ENCODE results near the gene SCLY.

DNA sequence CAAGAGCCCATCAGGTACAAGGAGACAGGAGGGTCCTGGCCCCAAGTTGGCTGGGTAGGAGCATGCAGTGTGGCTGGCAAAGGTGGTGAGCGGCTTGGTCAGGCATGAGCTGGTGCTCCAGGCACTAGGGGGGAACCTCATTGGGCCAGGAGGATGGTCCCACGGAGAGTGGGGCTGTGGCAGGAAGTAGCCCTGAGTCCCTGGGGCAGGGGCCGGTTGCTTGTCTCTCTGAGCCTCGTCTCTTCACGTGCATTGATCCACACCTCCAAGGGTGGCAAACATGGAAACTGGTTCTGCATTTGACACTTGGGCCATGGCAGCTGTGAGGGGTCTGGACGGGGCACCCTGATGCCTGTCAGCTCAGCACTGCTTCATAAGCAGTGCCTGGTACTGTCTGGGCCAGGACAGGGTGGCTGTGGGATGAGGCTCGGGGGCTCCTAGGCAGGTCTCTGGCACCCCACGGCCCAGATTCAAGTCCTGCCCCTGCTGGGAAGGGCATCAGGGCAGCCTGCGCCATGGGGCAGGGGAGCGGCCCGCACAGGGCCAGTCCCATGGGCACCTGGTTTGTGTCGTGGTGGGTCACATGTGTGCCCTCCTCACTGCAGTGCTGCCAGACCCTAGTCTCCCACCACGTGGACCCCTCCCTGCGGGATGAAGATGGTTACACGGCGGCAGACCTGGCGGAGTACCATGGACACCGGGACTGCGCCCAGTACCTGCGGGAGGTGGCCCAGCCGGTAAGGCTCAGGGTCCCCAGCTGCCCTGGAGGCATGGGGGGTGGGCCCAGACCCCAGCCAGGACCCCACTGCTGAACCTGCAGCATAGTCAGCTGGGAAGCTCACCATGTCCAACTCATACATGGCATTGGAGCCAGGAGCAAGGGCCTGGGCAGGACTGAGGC lies 55.7 kb downstream of the SCLY start:
- TF ChIP-seq CHD4 (IDR thresholded peaks at IDR 0.05; ENCODE audit: borderline replicate concordance) = no peak
- TF ChIP-seq, protein P1, sequence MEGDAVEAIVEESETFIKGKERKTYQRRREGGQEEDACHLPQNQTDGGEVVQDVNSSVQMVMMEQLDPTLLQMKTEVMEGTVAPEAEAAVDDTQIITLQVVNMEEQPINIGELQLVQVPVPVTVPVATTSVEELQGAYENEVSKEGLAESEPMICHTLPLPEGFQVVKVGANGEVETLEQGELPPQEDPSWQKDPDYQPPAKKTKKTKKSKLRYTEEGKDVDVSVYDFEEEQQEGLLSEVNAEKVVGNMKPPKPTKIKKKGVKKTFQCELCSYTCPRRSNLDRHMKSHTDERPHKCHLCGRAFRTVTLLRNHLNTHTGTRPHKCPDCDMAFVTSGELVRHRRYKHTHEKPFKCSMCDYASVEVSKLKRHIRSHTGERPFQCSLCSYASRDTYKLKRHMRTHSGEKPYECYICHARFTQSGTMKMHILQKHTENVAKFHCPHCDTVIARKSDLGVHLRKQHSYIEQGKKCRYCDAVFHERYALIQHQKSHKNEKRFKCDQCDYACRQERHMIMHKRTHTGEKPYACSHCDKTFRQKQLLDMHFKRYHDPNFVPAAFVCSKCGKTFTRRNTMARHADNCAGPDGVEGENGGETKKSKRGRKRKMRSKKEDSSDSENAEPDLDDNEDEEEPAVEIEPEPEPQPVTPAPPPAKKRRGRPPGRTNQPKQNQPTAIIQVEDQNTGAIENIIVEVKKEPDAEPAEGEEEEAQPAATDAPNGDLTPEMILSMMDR (IDR thresholded peaks at IDR 0.05) = no peak
- TF ChIP-seq HEYL (CRISPR knock-in tag; IDR thresholded peaks at IDR 0.05) = no peak
- no peak for TF ChIP-seq RCOR1 (IDR thresholded peaks at IDR 0.05; ENCODE audit: low read depth, low read length)
- no peak for TF ChIP-seq POLR2AphosphoS2 (conservative IDR thresholded peaks at IDR 0.05; ENCODE audit: low read length)
- no peak for TF ChIP-seq POLR2A (IDR thresholded peaks at IDR 0.05; ENCODE audit: low read length)
- no peak for TF ChIP-seq RFX5 (IDR thresholded peaks at IDR 0.05)
- no peak for TF ChIP-seq CHD2 (IDR thresholded peaks at IDR 0.05; ENCODE audit: low read length, partially characterized antibody)
- TF ChIP-seq, protein P2, sequence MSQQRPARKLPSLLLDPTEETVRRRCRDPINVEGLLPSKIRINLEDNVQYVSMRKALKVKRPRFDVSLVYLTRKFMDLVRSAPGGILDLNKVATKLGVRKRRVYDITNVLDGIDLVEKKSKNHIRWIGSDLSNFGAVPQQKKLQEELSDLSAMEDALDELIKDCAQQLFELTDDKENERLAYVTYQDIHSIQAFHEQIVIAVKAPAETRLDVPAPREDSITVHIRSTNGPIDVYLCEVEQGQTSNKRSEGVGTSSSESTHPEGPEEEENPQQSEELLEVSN (IDR thresholded peaks at IDR 0.05; ENCODE audit: borderline replicate concordance, low read depth) = no peak
- TF ChIP-seq, protein P3, sequence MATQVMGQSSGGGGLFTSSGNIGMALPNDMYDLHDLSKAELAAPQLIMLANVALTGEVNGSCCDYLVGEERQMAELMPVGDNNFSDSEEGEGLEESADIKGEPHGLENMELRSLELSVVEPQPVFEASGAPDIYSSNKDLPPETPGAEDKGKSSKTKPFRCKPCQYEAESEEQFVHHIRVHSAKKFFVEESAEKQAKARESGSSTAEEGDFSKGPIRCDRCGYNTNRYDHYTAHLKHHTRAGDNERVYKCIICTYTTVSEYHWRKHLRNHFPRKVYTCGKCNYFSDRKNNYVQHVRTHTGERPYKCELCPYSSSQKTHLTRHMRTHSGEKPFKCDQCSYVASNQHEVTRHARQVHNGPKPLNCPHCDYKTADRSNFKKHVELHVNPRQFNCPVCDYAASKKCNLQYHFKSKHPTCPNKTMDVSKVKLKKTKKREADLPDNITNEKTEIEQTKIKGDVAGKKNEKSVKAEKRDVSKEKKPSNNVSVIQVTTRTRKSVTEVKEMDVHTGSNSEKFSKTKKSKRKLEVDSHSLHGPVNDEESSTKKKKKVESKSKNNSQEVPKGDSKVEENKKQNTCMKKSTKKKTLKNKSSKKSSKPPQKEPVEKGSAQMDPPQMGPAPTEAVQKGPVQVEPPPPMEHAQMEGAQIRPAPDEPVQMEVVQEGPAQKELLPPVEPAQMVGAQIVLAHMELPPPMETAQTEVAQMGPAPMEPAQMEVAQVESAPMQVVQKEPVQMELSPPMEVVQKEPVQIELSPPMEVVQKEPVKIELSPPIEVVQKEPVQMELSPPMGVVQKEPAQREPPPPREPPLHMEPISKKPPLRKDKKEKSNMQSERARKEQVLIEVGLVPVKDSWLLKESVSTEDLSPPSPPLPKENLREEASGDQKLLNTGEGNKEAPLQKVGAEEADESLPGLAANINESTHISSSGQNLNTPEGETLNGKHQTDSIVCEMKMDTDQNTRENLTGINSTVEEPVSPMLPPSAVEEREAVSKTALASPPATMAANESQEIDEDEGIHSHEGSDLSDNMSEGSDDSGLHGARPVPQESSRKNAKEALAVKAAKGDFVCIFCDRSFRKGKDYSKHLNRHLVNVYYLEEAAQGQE (IDR thresholded peaks at IDR 0.05) = no peak
- TF ChIP-seq RAD21 (conservative IDR thresholded peaks at IDR 0.05 in 1 of 2, IDR thresholded peaks at IDR 0.05 in 1 of 2) = no peak
- TF ChIP-seq, protein P4, sequence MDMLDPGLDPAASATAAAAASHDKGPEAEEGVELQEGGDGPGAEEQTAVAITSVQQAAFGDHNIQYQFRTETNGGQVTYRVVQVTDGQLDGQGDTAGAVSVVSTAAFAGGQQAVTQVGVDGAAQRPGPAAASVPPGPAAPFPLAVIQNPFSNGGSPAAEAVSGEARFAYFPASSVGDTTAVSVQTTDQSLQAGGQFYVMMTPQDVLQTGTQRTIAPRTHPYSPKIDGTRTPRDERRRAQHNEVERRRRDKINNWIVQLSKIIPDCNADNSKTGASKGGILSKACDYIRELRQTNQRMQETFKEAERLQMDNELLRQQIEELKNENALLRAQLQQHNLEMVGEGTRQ (IDR thresholded peaks at IDR 0.05) = no peak
- no peak for TF ChIP-seq ZFP36 (IDR thresholded peaks at IDR 0.05; ENCODE audit: borderline replicate concordance, partially characterized antibody)
